GM19238 (cell line): ENCODE data around the gene CTSC.
"Not testable (repeated sequence)": the region's sequence is repeated elsewhere in the genome, so short reads cannot be mapped to it uniquely, and the experiment has no call there.

Source experiments
- DNase-seq: peaks from one replicate; pipeline ENCODE4 v3.0.0; 2011; ENCODE audit warnings: low spot score; ENCODE audit not compliant: insufficient read length

The CTSC gene

GRCh38 chr11:88353386-88353785 lies 15.8 kb upstream of the CTSC start:
- no peak for DNase-seq

GRCh38 chr11:88352139-88352538 lies 14.6 kb upstream of the CTSC start:
- no peak for DNase-seq

GRCh38 chr11:88348870-88349269 lies 11.3 kb upstream of the CTSC start:
- DNase-seq: no peak

- no peak for DNase-seq
Observed at GRCh38 chr11:88345949-88346348, 8.4 kb upstream of the CTSC start.

- no peak for DNase-seq
Observed at GRCh38 chr11:88345408-88345807, 7.9 kb upstream of the CTSC start.

- DNase-seq: no peak
Observed at GRCh38 chr11:88344869-88345268, 7.3 kb upstream of the CTSC start.

- DNase-seq: no peak
Observed at GRCh38 chr11:88341522-88342251, 4.2 kb upstream of the CTSC start.

GRCh38 chr11:88340366-88340935 lies 2.9 kb upstream of the CTSC start:
- no peak for DNase-seq

GRCh38 chr11:88337987-88338668 lies 592 bp upstream of the CTSC start:
- no peak for DNase-seq

- no peak for DNase-seq
Observed at GRCh38 chr11:88335284-88335683, 2.3 kb downstream of the CTSC start.

- no peak for DNase-seq
Observed at GRCh38 chr11:88333862-88334261, 3.7 kb downstream of the CTSC start.

GRCh38 chr11:88332851-88333250 lies 4.7 kb downstream of the CTSC start:
- no peak for DNase-seq

GRCh38 chr11:88330826-88331428 lies 6.6 kb downstream of the CTSC start:
- no peak for DNase-seq

- DNase-seq: no peak
Observed at GRCh38 chr11:88329563-88330250, 7.8 kb downstream of the CTSC start.

GRCh38 chr11:88327462-88328143 lies 9.9 kb downstream of the CTSC start:
- no peak for DNase-seq

GRCh38 chr11:88327061-88327460 lies 10.5 kb downstream of the CTSC start:
- DNase-seq: no peak

GRCh38 chr11:88326099-88326498 lies 11.4 kb downstream of the CTSC start:
- DNase-seq: no peak

- DNase-seq: no peak
Observed at GRCh38 chr11:88324562-88325345, 12.8 kb downstream of the CTSC start.

- DNase-seq: not testable (repeated sequence)
Observed at GRCh38 chr11:88322881-88323280, 14.7 kb downstream of the CTSC start.

- DNase-seq: not testable (repeated sequence)
Observed at GRCh38 chr11:88321412-88321811, 16.1 kb downstream of the CTSC start.
